GM12874 (cell line): ENCODE results near the gene FCRL3.

Experiments used
- TF ChIP-seq, protein P1 (sequence below): IDR thresholded peaks from 2 replicates; pipeline ENCODE4 v1.5.1; 2011; ENCODE audit warnings: low read depth, mild to moderate bottlenecking, control low read depth, low read length, moderate library complexity; ENCODE audit not compliant: insufficient read depth

FCRL3 gene

DNA sequence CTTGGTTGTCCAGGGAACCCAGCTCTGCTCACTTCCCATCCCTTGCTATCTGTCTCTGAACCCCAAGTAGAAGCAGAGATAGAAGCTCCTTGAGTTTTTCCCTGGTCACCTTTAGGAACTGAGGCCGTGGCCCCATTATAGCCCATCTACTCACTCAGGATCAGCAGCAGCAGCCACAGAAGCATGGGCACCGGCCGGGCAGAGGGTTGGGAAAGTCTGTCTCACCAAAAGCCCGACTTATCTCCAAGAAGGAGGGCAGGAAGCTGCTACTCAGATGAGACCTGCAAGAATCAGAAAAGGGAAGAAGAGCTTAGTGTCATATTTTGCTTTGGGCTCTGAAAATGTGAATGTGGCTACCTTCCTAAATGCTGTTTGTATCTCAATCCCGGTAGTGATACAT, 264 bp downstream of the FCRL3 start:
- TF ChIP-seq, protein P1, sequence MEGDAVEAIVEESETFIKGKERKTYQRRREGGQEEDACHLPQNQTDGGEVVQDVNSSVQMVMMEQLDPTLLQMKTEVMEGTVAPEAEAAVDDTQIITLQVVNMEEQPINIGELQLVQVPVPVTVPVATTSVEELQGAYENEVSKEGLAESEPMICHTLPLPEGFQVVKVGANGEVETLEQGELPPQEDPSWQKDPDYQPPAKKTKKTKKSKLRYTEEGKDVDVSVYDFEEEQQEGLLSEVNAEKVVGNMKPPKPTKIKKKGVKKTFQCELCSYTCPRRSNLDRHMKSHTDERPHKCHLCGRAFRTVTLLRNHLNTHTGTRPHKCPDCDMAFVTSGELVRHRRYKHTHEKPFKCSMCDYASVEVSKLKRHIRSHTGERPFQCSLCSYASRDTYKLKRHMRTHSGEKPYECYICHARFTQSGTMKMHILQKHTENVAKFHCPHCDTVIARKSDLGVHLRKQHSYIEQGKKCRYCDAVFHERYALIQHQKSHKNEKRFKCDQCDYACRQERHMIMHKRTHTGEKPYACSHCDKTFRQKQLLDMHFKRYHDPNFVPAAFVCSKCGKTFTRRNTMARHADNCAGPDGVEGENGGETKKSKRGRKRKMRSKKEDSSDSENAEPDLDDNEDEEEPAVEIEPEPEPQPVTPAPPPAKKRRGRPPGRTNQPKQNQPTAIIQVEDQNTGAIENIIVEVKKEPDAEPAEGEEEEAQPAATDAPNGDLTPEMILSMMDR: no peak

DNA sequence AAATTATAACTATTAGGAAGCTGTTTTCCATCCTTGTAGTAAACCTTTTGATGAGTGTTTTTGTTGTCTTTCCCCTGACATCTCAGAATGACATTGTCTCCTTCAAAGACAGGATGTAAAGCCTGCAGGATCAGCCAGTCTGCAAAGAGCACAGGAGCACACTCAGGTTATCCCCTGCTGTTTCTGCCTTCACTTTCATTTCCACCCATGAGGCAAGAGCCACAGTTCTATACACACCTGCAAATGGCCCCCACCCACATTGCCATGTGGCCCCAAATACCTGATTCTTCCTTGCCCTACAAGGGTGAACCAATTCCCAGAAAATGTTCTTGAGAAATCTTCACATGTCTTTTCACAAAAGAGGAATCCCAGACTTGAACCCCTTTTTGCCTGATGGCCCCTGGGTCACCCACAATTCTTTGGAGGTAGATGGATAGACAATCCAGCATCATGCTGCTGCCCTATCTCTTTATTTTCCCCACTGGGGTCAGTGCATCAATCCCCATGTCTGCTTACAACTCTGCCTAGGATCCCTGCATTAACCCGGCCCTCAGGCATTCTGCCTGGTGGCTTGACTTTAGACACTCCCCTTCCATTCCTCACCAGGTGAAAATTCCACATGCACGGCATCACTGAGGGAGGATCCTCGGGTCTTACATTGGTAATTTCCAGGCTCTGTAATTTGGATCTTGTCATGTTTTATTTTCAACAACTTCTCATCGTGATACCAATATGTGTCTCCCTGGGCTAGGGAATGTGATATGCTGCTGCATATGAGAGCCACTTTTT, 2.6 kb downstream of the FCRL3 start:
- TF ChIP-seq, protein P1: no peak

DNA sequence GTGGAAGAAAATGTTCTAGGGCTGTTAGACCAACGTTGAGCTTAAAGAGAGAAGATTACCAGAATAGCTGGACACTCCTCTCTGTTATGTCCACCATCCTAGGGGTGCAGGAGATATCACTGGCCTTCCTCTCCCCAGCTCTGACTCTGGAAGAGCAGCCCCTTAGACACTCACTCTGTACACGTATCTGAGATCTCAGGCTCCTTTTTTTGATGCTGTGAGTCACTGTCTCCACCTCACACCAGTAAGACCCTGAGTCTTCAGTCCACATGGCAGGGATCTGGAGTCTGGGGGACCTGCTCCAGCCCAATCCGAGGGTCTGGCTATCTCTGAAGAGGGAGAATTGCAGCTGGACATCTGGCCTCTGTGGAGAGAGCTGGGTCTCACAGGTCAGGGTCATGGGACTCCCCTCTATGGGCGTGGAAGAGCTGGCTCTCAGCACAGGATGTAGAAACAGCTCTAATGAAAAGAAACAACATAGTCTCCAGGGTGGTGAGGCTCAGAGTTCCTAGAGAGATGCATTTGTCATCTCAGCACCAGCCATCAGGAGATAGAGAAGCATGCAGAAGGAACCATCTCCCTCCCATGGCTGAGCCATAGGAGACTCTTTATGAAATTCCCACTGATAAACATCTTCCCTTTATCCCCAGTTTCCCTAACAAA, 3.5 kb downstream of the FCRL3 start:
- TF ChIP-seq, protein P1: no peak

DNA sequence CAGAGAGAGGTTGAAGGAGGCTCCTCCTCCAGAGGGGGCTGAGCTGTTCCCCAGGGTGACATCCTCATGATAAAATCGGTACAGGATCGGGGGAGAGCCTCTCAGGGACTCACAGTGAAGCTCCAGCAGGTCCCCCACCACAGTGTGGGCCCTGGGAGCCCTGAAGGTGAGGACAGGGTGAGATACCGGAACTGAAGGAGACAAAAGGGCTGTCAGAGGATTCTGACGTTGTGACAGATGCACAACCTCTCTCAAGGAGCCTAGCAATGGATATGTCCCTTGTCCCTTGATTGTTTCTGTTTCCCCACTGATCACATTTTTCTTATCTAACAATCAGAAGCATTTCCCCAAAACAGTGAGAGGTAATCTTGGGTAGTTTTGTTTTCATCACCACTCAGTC, 5.2 kb downstream of the FCRL3 start:
- TF ChIP-seq, protein P1: no peak

DNA sequence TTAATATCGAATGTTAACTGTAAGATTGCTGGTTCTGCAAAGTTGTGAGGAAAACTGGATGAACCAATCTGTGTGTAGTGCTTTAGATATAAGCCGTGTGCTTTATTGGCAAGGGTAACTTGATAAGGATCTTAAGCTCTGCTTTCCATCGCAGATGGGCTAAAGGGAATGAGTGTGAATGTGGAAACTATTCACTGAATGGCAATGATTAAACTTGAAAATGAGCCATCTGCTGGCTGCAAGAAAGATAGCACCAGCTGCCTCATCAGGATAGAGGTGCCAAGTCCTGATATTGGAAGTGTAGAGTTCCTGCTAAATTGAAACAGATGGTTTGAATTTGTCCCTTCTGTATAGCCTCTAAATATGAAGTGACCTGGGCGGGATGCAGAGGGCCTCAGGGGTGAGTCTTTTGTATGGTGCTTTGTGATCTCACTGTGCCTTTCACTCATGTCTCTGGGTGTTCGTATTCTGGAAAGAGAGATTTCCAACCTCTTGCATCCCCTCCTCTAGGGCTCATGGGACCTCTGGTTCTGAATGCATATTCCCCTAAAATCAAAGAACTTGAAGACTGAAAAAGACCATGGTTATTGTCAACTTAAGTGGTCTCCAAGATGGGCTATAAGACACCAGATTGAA, 9.2 kb downstream of the FCRL3 start:
- TF ChIP-seq, protein P1: peak; percentile 65

DNA sequence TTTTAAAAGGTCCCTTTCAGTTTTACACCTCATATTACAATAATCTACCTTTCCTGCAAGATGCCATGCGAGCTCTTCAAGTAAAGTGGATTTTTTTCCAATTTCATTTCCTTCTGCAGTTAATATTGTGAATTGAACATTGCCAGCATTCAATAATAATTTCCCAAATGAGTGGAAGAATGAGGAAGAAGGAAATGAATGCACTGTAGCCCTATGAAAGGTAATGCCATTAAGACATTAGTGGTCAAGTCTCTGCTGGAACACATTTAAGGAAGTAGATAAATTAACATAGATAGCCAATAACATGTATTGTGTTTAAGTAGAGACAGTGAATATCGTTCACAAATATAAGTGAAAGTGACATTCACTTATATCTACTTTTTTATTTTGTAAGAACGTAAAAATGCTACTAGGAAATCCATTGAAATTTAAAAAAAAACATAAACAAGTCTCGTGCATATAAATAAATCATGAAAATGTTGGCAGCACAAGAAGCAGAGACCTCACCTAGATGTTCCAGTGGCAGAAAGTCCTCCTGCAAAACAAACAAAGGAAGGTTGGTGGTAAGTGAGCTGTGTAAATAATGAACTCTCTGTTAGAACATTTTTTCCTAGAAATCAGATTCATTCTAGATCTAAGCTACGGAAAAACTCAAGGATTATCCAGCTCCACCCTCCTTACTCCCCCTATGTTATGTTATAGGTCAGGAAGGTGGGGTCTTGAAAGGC, 17.7 kb downstream of the FCRL3 start:
- TF ChIP-seq, protein P1: no peak

DNA sequence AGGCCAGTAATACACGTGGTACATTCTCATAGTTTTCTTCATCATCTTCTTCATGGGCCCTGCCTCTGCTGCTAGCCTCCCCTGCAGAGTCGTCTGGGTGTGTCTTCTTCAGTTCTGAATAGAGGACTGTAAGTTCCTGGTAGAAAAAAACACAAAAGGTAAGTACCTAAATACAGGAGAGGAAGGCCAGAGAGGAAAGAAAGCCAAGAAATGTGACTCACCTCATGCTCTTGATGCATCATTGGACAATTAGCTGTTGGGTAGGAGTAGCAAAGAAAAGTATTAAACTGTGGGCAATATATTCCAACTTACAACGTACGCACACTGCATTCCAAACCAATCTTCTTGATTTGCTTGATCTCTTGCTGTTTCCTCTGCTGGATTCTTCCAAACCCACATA, 21.8 kb downstream of the FCRL3 start:
- TF ChIP-seq, protein P1: no peak
